BJ (cell line): ENCODE data around the gene C19orf85. TPM values are rescaled to one million over a fixed set of nuclear protein-coding genes. Genes with fewer than 3 reads are reported as not detected.

Experiments used
- CTCF ChIA-PET: fragments of 350-600 bp; formaldehyde crosslinking; extraction: SDS; loops from one replicate; lab custom pipeline; 2021; ENCODE audit warnings: antibody characterized with exemption, inconsistent platforms; lab: Yijun Ruan, JAX
- POLR2A ChIA-PET: fragments of 300-600 bp; sonication (Branson Sonifier 250); formaldehyde crosslinking; extraction: SDS; loops from one replicate; lab custom pipeline; 2021; ENCODE audit warnings: antibody characterized with exemption; lab: Charles Lee
- DNase-seq: peaks from one replicate; pipeline ENCODE4 v3.0.0-alpha.2; 2011; ENCODE audit warnings: low read depth
- H3K27me3 ChIP-seq: 2 replicates; pipeline ENCODE4 v1.6.0; 2011; ENCODE audit warnings: low read length; ENCODE audit not compliant: control insufficient read depth, insufficient read depth
- H3K36me3 ChIP-seq: 2 replicates; pipeline ENCODE4 v1.5.1; 2011; ENCODE audit warnings: low read length; ENCODE audit not compliant: control insufficient read depth, insufficient read depth
- H3K4me3 ChIP-seq: 2 replicates; pipeline ENCODE4 v1.5.1; 2011; ENCODE audit warnings: low read depth, mild to moderate bottlenecking, control low read depth, low read length
- polyA plus RNA-seq: library from polyadenylated mRNA; depleted of rRNA; stranded (reverse); fragments of >200 nt; gene quantifications from 2 replicates; pipeline ENCODE4 v1.2.3, GENCODE V29; 2011
- TF ChIP-seq, protein P1 (sequence below): IDR thresholded peaks from 2 replicates; pipeline ENCODE4 v1.5.1; 2011; ENCODE audit warnings: low read depth, mild to moderate bottlenecking, control low read depth, inconsistent platforms, low read length, moderate library complexity; ENCODE audit not compliant: insufficient read depth

Gene C19orf85
- polyA plus RNA-seq, 1 experiment, result not detected

DNA sequence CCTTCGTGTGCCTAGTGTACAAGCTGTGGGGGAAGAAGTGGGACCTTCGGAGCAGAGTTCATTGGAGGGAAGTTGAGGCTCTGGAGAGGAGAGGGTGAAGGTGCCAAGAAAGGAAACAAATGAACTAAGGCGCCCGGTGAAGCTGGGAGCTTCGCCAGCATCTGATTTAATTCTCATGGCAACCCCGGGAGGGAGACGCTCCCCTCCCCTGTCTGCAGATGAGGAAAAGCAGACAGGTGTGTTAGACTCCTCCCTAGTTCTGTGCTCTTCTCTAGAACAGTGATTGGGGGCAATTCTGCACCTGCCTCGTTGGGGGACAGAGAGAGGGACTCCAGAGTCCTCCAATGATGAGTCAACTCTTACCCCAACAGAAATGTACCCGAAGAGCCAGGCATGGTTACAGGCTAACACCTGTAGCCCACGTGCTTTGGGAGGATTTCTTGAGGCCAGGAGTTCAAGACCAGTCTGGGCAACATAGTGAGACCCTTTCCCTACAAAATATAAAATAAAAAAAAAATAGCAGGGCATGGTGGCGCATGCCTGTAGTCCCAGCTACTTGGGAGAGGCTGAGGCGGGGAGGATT lies 27.9 kb upstream of the C19orf85 start:
- POLR2A ChIA-PET, result interaction anchor here (0.7 kb wide), 1 partner anchor 11 kb away, joined by 11 read pairs; no protein-coding TSS in a partner anchor
- CTCF ChIA-PET, result interaction anchor here (2.1 to 10.9 kb wide), 3 partner anchors 12 to 25 kb away, joined by 5 to 106 read pairs (median 45); partner anchors contain the start of gene ZNF628
- Histone ChIP-seq H3K27me3 (no peaks in the 10 kb centered on the region), H3K4me3 (no peak overlapping the region), H3K36me3 (peaks cover 2% of the 10 kb centered on the region)
- DNase-seq, result no peak
- TF ChIP-seq, protein P1, sequence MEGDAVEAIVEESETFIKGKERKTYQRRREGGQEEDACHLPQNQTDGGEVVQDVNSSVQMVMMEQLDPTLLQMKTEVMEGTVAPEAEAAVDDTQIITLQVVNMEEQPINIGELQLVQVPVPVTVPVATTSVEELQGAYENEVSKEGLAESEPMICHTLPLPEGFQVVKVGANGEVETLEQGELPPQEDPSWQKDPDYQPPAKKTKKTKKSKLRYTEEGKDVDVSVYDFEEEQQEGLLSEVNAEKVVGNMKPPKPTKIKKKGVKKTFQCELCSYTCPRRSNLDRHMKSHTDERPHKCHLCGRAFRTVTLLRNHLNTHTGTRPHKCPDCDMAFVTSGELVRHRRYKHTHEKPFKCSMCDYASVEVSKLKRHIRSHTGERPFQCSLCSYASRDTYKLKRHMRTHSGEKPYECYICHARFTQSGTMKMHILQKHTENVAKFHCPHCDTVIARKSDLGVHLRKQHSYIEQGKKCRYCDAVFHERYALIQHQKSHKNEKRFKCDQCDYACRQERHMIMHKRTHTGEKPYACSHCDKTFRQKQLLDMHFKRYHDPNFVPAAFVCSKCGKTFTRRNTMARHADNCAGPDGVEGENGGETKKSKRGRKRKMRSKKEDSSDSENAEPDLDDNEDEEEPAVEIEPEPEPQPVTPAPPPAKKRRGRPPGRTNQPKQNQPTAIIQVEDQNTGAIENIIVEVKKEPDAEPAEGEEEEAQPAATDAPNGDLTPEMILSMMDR, result no peak

DNA sequence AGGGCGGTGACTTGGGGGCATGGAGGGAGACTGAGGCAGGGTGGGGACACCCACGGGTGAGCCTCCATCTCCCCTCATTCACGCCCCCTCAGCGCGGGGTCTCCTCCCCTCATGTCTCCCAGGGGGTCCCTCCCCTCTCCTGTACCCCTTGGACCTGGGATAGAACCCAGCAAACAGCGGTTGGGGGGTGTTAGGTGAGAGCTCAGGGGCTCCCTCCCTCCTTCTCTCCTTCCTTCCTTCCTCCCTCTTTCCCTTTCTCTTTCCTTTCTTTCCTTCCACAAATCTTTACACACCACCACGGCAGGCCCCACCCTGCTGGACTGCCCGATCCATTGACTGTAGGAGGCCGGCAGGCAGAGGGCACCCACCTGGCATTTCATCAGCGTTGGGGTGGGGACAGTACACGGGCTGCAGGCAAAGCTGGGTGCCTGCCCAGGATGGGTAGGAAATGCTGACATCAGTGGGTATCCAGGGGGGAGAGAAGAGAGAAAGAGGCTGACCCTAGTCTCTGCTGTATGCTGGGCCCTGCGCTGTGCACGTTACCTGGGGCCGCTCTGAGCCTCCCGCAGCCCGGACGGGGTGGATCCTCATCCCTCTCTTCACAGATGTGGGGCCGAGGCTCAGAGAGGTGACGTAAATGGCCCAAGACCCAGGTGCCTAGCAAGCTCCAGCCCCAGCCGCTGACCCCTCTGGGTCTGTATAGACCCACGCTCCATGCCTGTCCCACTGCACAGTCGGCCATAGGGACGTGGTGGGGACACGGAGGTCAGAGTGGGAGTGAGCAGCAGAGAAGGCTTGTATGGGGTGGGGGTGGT lies 27.2 kb upstream of the C19orf85 start:
- ChIA-PET CTCF (interaction anchor here (1.2 to 10.9 kb wide), 5 partner anchors 12 to 141 kb away, joined by 3 to 106 read pairs (median 10); partner anchors contain the start of genes ZNF628 and ZNF865), POLR2A (no interaction called here)
- Histone ChIP-seq H3K27me3 (no peaks in the 10 kb centered on the region), H3K36me3 (peaks cover 2% of the 10 kb centered on the region), H3K4me3 (no peak overlapping the region)
- no peak for DNase-seq
- TF ChIP-seq, protein P1, result no peak

DNA sequence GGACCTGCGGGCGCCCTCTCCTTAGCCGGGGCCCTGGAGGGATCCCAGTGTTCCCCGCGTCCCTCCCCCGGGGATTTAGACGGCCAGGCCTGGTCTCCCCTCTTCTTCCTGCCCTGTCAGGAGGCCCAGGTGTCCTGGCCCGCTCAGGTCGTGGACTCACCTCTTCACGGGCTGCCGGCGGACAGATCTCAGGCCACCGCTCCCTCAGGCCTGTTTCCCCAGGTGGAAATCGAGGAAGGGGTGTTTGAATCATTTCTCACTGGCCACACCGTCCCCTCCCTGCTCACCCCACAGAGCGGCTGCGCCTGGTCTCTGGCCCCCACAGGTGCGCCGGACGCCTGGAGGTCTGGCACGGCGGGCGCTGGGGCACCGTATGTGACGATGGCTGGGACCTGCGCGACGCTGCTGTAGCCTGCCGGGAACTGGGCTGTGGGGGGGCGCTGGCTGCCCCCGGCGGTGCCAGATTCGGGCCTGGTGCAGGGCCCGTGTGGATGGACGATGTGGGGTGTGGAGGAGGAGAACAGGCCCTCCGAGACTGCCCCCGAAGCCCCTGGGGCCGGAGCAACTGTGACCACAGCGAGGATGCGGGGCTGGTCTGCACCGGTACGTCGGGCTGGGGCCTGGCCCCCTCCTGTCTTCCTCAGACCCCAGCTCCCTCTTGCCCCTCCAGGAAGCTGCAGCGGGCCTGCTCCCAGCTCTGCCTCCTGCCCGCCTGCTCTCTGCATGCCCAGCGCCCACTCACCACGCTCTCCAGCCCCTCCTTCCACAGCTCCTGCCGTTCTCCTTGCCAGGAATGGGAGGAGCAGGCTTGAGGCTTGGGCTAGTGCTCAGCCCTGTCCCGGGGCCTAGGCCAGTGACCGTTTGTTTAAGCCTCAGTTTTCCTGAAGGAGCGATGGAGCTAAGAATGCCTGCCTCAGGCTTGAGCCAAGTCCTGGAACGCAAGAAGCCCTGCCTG lies 26.2 kb upstream of the C19orf85 start:
- POLR2A ChIA-PET, result no interaction called here
- TF ChIP-seq, protein P1, result no peak
- no peak for DNase-seq
- CTCF ChIA-PET, result interaction anchor here (1.2 to 10.9 kb wide), 6 partner anchors 13 to 142 kb away, joined by 3 to 106 read pairs (median 17); partner anchors contain the start of genes ZNF628 and ZNF865
- Histone ChIP-seq H3K36me3 (peaks cover 2% of the 10 kb centered on the region), H3K27me3 (no peaks in the 10 kb centered on the region), H3K4me3 (no peak overlapping the region)

DNA sequence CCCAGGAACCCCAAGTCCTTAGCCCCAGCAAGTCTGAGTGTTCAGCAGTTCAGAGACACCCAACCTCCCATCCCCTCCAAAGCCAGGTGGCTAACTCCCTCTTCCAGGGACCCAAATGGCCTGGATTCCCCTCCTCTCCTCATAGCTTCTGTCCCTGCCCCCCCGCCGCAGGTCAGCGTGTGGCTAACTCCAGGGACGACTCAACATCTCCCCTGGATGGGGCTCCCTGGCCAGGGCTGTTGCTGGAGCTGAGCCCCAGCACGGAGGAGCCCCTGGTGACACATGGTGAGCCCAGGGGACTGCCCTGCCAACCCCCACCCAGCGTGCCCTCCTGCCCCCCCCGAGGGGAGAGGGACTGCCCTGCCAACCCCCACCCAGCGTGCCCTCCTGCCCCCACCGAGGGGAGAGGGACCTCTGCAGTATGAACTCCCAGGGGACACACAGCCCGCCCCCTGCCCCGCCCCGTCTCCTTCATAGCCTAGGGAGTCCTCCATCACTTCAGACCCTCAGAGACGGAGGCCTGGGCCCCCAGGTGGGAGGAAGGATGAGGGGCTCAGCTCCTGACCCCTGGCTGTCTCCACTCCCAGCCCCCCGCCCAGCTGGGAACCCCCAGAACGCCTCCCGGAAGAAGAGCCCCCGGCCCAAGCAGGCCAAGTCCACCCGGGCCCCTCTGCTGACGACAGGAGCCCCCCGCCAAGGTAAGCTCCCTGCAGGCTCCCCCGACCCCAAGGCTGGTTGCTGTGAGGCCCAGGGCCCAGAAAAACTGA lies 25.3 kb upstream of the C19orf85 start:
- no peaks in the 10 kb centered on the region; the same call in 1 of the 2 replicates for H3K36me3 ChIP-seq
- POLR2A ChIA-PET, result no interaction called here
- H3K4me3 ChIP-seq, result no peak overlapping the region
- no peak for DNase-seq
- no peaks in the 10 kb centered on the region for H3K27me3 ChIP-seq
- CTCF ChIA-PET, result interaction anchor here (0.7 to 10.9 kb wide), 6 partner anchors 14 to 164 kb away, joined by 3 to 106 read pairs (median 7); partner anchors contain the start of gene ZNF865
- TF ChIP-seq, protein P1, result no peak
